ENCODE data around the gene ACE. TPM values are rescaled to one million over a fixed set of nuclear protein-coding genes. Genes with fewer than 3 reads are reported as not detected.

ACE gene
- polyA plus RNA-seq, 1 donor: 10.3 TPM

DNA sequence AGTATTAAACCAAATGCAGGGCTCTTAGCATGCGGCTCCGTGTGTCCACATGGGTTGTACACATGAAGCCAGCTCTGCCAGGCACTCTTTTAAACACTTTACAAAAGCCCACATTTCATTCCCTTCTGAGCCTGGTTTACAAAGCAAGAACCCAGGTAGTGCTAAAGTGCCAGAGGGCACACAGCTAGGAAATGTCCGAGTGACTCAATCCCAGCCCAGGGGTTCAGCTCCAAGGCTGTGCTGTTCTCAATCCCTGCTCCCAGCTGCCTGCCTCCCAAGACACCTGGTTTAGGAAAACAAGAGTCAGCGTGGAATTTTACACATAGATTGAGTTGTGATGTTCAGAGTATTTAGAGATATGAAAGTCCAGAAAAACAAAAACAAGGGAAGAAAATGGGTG lies 60.1 kb downstream of the ACE start:
- no peak for DNase-seq (ENCODE audit: low read depth)

DNA sequence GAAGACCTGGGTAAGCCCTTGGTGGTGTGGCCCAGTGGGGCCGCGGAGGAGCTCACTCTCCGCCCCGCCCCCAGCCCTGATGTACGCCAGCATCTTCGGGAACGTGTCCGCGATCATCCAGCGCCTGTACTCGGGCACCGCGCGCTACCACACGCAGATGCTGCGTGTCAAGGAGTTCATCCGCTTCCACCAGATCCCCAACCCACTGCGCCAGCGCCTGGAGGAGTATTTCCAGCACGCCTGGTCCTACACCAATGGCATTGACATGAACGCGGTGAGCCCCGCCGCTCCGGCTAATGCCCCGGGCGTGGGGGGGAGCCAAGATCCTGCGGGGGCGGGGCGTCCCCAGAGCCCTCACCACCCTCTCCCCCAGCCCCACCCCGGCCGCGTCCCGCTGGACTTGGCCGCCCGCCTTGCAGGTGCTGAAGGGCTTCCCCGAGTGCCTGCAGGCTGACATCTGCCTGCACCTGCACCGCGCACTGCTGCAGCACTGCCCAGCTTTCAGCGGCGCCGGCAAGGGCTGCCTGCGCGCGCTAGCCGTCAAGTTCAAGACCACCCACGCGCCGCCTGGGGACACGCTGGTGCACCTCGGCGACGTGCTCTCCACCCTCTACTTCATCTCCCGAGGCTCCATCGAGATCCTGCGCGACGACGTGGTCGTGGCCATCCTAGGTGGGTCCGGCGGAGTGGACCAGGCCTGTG lies 61.3 kb downstream of the ACE start:
- no peak for DNase-seq (ENCODE audit: low read depth)

DNA sequence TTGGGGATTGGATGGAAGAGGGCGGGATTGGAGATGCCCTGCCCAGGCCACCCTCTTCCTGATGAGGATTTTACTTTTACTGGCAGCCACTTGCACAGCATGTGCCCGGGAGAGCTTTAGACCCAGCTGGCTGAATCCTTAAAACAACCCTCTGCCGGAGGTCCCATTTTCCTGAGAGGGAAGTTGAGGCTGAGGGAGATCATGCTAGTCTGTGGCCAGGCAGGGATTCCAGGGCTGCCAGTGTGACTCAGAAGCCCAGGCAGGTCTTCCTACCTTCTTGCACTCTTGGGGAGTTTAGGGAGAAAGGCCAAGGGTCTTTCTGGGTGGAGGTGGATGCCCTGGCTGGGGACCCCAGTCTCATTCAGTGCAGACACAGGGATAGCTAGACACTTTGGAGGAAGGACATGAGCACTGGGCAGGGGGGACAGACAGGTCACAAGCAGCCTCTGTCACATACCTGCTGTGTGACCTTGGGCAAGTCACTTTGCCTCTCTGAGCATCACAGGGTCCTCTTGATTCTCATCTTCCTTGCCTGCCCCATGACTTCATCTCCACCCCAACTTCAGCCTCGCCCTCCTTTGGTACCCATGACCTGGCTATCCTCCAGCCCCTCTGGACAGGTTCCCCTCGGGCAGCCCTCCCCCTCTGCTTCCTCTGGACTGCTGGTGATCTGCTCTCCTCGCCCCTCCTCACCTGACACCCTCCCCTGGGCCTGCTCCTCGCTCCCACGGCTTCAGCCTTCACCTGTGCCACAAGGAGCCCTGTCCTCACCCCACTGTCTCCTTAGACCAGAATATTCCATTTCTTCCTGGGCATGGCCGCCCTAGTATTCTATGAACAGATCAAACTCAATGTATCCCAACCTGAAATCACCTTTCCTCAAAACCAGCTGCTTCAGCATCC lies 62.1 kb downstream of the ACE start:
- DNase-seq (ENCODE audit: low read depth): no peak

DNA sequence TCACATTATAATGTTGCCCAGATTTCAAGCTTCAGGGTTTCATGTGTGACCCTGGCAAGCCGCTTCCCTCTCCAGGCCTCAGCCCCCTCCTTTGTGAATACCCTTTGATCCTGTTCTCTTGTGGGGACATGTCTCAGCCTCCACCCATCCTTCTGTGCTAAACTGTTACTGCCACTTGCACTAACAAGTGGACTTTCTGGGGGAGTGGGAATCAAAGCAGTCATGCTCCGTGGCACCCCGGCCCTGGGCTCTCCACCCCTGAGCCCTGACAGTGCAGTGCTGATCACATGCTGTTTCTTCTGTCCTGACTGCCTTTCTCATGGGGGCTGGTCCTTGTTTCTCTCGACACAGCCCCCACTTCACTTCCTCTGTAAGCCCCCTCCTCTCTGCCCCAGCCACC lies 63.7 kb downstream of the ACE start:
- DNase-seq (ENCODE audit: low read depth): no peak

DNA sequence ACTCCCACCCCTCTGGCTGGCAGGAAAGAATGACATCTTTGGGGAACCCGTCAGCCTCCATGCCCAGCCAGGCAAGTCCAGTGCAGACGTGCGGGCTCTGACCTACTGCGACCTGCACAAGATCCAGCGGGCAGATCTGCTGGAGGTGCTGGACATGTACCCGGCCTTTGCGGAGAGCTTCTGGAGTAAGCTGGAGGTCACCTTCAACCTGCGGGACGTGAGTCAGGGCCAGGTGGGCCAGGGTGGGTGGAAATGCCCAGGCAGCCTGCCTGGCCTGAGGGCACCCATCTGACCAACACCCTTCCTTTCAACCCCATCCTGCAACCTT lies 65.3 kb downstream of the ACE start:
- DNase-seq (ENCODE audit: low read depth): no peak

DNA sequence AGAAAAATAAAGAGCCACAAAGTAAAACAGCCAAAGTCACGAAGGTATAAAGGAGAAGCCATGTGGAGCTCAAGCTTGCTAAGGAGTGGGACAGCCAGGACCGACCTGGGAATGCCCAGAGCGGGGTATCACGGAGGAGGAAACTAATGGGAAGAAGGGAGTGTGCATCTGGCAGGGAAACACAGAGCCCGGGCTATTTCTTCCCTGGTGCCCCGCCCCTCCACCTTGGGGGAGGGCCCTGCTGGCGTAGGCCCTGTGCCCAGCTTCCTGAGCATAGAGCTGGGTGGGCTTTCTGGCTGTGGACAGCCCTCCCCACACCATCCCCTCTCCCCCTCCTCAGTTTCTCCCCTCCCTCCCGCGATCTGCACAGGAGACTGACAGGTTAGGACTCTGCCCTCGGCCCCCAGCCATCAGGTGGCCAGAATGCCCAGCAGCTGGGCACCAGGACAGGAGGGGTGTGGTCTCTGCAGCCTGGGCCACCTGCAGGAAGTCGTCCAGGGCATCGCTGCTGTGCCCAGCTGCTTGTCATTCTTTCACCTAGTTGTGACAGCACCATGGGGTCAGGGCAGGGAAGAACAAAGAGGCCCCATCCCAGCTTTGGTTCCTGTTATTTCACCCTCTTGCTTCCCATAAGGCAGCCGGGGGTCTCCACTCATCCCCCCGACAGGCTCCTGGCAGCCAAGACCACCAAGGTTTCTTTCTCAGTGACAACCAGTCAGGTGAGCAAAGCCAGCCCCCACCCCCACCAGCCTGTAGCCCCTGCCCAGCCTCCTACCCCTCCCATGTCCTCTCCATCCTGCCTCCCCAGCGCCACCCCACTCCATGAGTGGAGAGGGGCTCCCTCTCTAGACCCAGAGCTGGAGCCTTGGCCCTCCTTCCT lies 66.3 kb downstream of the ACE start:
- DNase-seq (ENCODE audit: low read depth): no peak

DNA sequence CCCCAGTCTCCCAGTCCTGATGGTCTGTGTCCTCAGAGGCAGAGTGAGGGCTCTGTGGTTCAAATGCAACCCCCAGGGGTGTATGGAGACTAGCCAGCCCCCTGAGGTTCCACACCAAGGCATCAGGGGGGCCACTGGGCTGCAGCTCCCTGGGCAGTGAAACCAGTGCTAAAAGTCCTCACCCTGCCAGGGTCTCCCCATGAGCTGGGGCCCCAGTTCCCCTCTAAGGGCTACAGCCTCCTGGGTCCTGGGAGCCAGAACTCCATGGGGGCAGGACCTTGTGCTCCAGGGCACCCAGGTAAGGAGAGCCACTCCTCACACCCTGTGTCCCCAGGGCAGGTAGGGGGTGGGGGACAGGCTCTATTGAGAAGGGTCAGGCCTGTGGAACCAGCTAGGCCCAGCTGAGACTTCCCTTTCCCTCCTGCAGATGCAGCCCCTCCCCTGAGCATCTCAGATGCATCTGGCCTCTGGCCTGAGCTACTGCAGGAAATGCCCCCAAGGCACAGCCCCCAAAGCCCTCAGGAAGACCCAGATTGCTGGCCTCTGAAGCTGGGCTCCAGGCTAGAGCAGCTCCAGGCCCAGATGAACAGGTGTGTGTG lies 67.1 kb downstream of the ACE start:
- DNase-seq (ENCODE audit: low read depth): no peak

DNA sequence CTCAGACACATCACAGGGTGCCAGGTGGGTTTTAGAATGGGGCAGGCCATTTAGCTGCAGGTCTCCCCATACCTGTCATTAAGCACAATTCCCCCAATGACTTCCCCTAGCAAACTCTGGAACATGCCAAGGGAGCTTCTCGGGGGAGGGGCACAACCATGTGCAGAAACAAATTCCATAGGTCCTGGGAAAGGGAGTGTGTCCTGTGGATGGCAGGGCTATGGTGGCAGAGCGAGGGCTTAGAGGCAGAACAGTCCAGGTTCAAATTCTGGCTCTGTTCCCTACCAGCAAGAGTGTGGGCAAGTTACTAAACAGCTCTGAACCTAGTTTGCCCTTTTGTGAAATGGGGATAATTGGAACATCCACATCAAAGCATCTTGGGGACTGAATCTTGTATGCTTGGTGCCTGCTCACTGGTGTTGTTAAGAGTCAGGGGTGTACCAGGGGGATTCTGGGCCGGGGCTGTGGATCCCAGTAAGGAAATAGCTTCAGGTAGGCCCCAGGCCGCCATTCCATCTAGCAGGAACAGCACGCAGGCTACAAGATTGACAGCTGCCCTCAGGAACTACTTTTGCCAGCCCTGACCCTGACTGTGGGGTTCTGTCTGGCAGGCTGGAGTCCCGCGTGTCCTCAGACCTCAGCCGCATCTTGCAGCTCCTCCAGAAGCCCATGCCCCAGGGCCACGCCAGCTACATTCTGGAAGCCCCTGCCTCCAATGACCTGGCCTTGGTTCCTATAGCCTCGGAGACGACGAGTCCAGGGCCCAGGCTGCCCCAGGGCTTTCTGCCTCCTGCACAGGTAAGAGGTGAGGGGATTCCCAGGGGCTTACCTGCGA lies 67.8 kb downstream of the ACE start:
- no peak for DNase-seq (ENCODE audit: low read depth)

DNA sequence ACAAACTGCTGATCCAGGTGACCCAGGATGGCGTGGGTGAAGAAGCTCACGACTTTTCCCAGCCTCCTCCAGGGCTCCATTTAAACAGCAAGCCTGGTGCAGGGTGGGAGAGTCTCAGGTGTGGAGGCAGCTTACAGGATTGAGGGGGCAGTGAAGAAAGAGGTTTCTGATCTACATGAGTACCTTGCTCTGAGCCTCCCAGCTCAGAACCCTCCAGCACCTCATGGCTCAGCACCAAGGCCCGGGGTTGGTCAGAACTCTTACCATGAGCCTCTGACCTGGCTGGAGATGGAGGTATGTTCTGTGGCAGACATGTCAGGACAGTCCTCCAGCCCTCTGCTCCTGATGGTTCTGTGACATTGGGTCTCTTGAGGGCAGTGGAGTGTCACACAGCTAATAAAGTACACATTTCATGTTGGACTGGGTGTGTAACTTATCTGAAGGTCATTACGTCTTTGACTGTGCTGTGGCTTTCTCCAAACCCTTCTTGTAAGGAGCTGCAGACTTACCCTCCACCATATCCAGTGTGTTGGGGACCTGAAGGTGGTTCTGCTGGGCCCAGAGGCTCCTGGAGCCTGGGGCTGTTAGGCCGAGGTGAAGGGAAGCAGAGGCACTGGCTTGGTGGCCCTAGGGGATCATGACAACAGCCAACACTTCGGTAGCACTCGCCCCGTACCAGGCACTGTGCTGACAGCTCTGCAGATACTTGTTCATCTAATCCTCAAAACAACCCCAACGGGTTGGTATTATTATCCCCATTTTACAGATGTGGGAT lies 69.6 kb downstream of the ACE start:
- DNase-seq (ENCODE audit: low read depth): no peak

DNA sequence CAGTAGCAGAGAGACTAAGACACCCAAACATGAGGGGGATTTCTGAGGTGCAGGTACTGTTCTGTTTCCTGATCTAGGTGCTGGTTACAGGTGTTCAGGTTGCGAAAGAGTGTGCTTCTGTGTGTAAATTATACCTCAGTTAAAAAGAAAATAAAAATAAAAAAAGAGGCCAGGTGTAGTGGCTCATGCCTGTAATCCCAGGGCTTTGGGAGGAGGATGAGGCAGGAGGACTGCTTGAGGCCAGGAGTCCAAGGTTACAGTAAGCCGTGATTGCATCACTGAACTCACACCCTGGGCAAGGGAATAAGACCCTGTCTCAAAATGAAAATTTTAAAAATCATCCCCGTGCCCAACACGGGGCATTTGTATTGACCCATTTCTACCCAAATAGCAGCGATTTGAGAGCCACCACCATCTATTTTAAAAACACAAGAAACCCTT lies 70.2 kb downstream of the ACE start:
- DNase-seq (ENCODE audit: low read depth): no peak

Other genes with a start within 250 kb of the ACE start
- gene CYB561, start 30.8 kb upstream of the ACE start, polyA plus RNA-seq (ENCODE audit: insufficient read length): 5.9 TPM
- not detected for gene KCNH6, start 46.3 kb downstream of the ACE start, polyA plus RNA-seq (ENCODE audit: insufficient read length)
- gene DCAF7, start 73.4 kb downstream of the ACE start, polyA plus RNA-seq (ENCODE audit: insufficient read length): 36.2 TPM
- 18.2 TPM for gene TACO1, start 123.8 kb downstream of the ACE start, polyA plus RNA-seq (ENCODE audit: insufficient read length)
- gene MAP3K3, start 145.4 kb downstream of the ACE start, polyA plus RNA-seq (ENCODE audit: insufficient read length): 20.8 TPM
- 8.2 TPM for gene LIMD2, start 223.1 kb downstream of the ACE start, polyA plus RNA-seq (ENCODE audit: insufficient read length)

Measured in forelimb muscle (tissue), 1 donor.